HepG2 (cell line): ENCODE measurements around the gene MRPL58. TPM values are rescaled to one million over a fixed set of nuclear protein-coding genes. Genes with fewer than 3 reads are reported as not detected.

Experiments used
- AKNA ChIP-seq: sonication (generic); formaldehyde crosslinking; IDR thresholded peaks from 2 replicates; pipeline ENCODE4 v1.4.0; 2020; ENCODE audit warnings: missing genetic modification reagents, borderline replicate concordance
- BRD4 ChIP-seq: sonication (generic); formaldehyde crosslinking; IDR thresholded peaks from 2 replicates; pipeline ENCODE4 v1.4.0; 2020; ENCODE audit warnings: missing genetic modification reagents
- CENPX ChIP-seq: sonication (generic); formaldehyde crosslinking; IDR thresholded peaks from 2 replicates; pipeline ENCODE4 v1.9.0; 2021; ENCODE audit warnings: mild to moderate bottlenecking, missing genetic modification reagents, moderate library complexity
- IRX3 ChIP-seq: sonication (generic); formaldehyde crosslinking; IDR thresholded peaks from 2 replicates; pipeline ENCODE4 v1.8.1; 2023; ENCODE audit warnings: mild to moderate bottlenecking, low read depth, missing genetic modification reagents, borderline replicate concordance
- PAWR ChIP-seq: sonication (generic); formaldehyde crosslinking; IDR thresholded peaks from 2 replicates; pipeline ENCODE4 v1.4.0; 2020; ENCODE audit warnings: missing genetic modification reagents, mild to moderate bottlenecking, borderline replicate concordance
- SAFB2 ChIP-seq: sonication (generic); formaldehyde crosslinking; IDR thresholded peaks from 2 replicates; pipeline ENCODE4 v1.5.1; 2020; ENCODE audit warnings: missing genetic modification reagents, low read depth, mild to moderate bottlenecking, borderline replicate concordance
- THAP8 ChIP-seq: sonication (generic); formaldehyde crosslinking; IDR thresholded peaks from 2 replicates; pipeline ENCODE4 v1.5.1; 2020; ENCODE audit warnings: missing genetic modification reagents, mild to moderate bottlenecking, borderline replicate concordance
- YEATS2 ChIP-seq: sonication (generic); formaldehyde crosslinking; IDR thresholded peaks from 2 replicates; pipeline ENCODE4 v1.4.0; 2020; ENCODE audit warnings: missing genetic modification reagents, borderline replicate concordance
- ZNF121 ChIP-seq: sonication (generic); formaldehyde crosslinking; IDR thresholded peaks from 2 replicates; pipeline ENCODE4 v1.5.0; 2020; ENCODE audit warnings: mild to moderate bottlenecking, missing genetic modification reagents
- ZNF20 ChIP-seq: sonication (generic); formaldehyde crosslinking; IDR thresholded peaks from 2 replicates; pipeline ENCODE4 v1.4.0; 2020; ENCODE audit warnings: mild to moderate bottlenecking, moderate library complexity, missing genetic modification reagents
- ZNF788 ChIP-seq: sonication (generic); formaldehyde crosslinking; IDR thresholded peaks from 2 replicates; pipeline ENCODE4 v1.5.0; 2020; ENCODE audit warnings: mild to moderate bottlenecking, missing genetic modification reagents, borderline replicate concordance
- polyA plus RNA-seq, 8 experiments: library from polyadenylated mRNA; depleted of rRNA in 3 of 8; stranded (reverse) in 7 of 8; unstranded in 1 of 8; fragments of >200 nt; fragmentation: Illumina TruSeq in 4 of 8; extraction: Trizol in 4 of 8; gene quantifications; 2 replicates each; pipeline versions ENCODE4 v1.2.1 to v1.2.3, GENCODE V29; 2011 to 2016; ENCODE audit warnings: low read depth in 4 of 8, missing spikeins in 1 of 8, mixed read lengths in 1 of 8; ENCODE audit not compliant: insufficient read depth in 1 of 8
- total RNA-seq, 5 experiments: library from RNA; depleted of rRNA; stranded (reverse); fragments of >200 nt; fragmentation: Illumina TruSeq; extraction: Trizol; gene quantifications; 2 replicates each; pipeline ENCODE4 v1.2.3, GENCODE V29; 2016; ENCODE audit warnings: low read depth in 1 of 5
- TF ChIP-seq, protein P1 (sequence below): sonication (generic); formaldehyde crosslinking; IDR thresholded peaks from 2 replicates; pipeline ENCODE4 v1.5.1; 2020; ENCODE audit warnings: mild to moderate bottlenecking, missing genetic modification reagents
- TF ChIP-seq, protein P2 (sequence below): sonication (generic); formaldehyde crosslinking; IDR thresholded peaks from 2 replicates; pipeline ENCODE4 v1.4.0; 2020; ENCODE audit warnings: missing genetic modification reagents, borderline replicate concordance

Gene MRPL58
- total and polyA plus RNA-seq, 2 of the 13 experiments (the other 11 are each of a cell fraction or from before 2014, with no cell fraction given) = 44.9 to 68.9 TPM

DNA sequence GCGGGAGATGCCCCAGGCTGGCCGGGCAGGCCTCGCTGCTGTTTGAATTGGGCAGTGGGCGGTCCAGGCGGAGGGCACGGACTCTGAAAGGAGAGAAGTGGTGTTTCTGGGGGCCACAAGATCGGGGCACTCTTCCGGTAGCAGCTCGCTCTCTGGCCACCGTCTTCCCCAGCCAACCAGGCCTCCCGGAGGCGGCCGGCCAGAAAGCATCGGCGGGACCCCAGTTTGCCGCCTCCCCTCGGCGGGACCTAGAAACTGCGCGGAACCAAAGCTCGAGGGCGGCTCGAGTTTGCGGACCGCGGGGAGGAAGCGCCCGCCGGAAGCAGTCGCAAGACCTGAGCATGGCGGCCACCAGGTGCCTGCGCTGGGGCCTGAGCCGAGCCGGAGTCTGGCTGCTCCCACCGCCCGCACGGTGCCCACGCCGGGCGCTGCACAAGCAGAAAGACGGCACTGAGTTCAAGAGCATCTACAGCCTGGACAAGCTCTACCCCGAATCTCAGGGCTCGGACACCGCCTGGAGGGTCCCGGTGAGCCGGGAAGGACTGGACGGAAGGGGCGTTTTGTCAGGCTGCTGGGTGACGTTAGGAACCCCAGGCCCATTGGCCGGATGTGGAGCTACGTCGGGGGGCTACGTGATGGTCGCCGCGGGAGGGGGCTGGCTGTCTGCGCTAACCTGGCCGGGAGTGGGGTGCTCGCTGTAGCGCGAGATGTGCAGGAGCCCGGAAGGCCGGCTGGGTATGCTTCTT lies at the start of gene MRPL58 (continued):
- no peak; the same call in 1 of the 2 replicates for TF ChIP-seq AKNA (CRISPR knock-in tag)
- TF ChIP-seq, protein P1, sequence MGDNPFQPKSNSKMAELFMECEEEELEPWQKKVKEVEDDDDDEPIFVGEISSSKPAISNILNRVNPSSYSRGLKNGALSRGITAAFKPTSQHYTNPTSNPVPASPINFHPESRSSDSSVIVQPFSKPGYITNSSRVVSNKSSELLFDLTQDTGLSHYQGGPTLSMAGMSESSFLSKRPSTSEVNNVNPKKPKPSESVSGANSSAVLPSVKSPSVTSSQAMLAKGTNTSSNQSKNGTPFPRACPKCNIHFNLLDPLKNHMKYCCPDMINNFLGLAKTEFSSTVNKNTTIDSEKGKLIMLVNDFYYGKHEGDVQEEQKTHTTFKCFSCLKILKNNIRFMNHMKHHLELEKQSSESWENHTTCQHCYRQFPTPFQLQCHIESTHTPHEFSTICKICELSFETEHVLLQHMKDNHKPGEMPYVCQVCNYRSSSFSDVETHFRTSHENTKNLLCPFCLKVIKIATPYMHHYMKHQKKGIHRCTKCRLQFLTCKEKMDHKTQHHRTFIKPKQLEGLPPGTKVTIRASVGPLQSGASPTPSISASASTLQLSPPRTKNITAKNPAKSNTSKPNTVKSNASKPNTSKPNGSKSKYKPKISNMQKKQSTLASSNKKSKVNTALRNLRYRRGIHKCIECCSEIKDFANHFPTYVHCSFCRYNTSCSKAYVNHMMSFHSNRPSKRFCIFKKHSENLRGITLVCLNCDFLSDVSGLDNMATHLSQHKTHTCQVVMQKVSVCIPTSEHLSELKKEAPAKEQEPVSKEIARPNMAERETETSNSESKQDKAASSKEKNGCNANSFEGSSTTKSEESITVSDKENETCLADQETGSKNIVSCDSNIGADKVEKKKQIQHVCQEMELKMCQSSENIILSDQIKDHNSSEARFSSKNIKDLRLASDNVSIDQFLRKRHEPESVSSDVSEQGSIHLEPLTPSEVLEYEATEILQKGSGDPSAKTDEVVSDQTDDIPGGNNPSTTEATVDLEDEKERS = peak; percentile 83
- peak; percentile 99 for TF ChIP-seq BRD4 (CRISPR knock-in tag)
- TF ChIP-seq CENPX (CRISPR knock-in tag) = no peak
- peak; percentile 74; the same call in 1 of the 2 replicates for TF ChIP-seq PAWR (CRISPR knock-in tag)
- peak; percentile 96 for TF ChIP-seq SAFB2 (CRISPR knock-in tag)
- no peak; the same call in 1 of the 2 replicates for TF ChIP-seq THAP8
- no peak for TF ChIP-seq IRX3 (CRISPR knock-in tag)
- TF ChIP-seq, protein P2, sequence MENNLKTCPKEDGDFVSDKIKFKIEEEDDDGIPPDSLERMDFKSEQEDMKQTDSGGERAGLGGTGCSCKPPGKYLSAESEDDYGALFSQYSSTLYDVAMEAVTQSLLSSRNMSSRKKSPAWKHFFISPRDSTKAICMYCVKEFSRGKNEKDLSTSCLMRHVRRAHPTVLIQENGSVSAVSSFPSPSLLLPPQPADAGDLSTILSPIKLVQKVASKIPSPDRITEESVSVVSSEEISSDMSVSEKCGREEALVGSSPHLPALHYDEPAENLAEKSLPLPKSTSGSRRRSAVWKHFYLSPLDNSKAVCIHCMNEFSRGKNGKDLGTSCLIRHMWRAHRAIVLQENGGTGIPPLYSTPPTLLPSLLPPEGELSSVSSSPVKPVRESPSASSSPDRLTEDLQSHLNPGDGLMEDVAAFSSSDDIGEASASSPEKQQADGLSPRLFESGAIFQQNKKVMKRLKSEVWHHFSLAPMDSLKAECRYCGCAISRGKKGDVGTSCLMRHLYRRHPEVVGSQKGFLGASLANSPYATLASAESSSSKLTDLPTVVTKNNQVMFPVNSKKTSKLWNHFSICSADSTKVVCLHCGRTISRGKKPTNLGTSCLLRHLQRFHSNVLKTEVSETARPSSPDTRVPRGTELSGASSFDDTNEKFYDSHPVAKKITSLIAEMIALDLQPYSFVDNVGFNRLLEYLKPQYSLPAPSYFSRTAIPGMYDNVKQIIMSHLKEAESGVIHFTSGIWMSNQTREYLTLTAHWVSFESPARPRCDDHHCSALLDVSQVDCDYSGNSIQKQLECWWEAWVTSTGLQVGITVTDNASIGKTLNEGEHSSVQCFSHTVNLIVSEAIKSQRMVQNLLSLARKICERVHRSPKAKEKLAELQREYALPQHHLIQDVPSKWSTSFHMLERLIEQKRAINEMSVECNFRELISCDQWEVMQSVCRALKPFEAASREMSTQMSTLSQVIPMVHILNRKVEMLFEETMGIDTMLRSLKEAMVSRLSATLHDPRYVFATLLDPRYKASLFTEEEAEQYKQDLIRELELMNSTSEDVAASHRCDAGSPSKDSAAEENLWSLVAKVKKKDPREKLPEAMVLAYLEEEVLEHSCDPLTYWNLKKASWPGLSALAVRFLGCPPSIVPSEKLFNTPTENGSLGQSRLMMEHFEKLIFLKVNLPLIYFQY (CRISPR knock-in tag) = peak; percentile 86
- peak; percentile 60 for TF ChIP-seq ZNF121 (CRISPR knock-in tag)
- peak; percentile 98 for TF ChIP-seq ZNF788 (CRISPR knock-in tag)
- TF ChIP-seq YEATS2 (CRISPR knock-in tag) = peak; percentile 96
- peak; percentile 97; the same call in 1 of the 2 replicates for TF ChIP-seq ZNF20
